ENCODE measurements around the gene HSPB1. TPM values are rescaled to one million over a fixed set of nuclear protein-coding genes. Genes with fewer than 3 reads are reported as not detected.

The HSPB1 gene
- total RNA-seq, 1 donor from 2014 or later: 118 TPM

DNA sequence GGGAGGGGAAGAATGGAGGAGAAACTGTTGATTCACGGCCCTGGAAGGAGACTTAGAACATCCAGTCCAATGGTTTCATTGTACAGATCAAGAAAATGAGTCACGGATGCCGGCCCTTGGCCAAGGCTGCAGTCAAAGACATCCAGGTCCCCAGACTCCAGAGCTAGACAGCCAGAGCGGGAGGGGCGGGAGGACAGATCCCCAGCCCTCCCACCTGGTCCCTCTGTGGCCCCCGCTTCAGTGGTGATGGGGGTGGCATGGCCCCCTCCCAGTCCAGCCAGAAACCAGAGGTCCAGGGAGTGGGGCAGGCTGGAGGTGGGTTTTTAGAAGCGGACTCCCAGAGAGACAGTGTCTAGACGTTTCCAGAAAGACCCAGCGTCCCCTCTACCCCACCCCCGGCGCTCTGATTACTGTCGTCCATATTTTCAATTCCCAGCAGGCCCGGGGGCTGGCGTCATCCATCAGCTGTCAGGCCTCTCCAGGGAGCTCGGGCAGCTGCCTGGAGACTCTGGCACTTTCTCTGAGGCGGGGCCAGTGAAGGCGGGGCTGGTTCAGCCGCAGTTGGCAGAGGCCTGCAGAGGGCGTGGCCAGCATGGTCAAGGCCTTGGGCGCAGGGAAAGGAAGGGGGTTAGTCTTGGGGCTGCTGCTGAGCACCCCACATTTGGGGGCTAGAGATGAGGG, 8.0 kb upstream of the HSPB1 start:
- H3K27ac Mint-ChIP-seq: no peak overlapping the region
- peaks cover 13% of the 10 kb centered on the region for H3K27me3 Mint-ChIP-seq
- DNase-seq (ENCODE audit: low spot score, unreplicated experiment): no peak
- no peaks in the 10 kb centered on the region for H3K9me3 Mint-ChIP-seq (ENCODE audit: low read depth)
- H3K4me3 Mint-ChIP-seq (ENCODE audit: low read depth): no peak overlapping the region
- no peaks in the 10 kb centered on the region for H3K36me3 Mint-ChIP-seq (ENCODE audit: insufficient read depth)
- TF ChIP-seq, protein P1, sequence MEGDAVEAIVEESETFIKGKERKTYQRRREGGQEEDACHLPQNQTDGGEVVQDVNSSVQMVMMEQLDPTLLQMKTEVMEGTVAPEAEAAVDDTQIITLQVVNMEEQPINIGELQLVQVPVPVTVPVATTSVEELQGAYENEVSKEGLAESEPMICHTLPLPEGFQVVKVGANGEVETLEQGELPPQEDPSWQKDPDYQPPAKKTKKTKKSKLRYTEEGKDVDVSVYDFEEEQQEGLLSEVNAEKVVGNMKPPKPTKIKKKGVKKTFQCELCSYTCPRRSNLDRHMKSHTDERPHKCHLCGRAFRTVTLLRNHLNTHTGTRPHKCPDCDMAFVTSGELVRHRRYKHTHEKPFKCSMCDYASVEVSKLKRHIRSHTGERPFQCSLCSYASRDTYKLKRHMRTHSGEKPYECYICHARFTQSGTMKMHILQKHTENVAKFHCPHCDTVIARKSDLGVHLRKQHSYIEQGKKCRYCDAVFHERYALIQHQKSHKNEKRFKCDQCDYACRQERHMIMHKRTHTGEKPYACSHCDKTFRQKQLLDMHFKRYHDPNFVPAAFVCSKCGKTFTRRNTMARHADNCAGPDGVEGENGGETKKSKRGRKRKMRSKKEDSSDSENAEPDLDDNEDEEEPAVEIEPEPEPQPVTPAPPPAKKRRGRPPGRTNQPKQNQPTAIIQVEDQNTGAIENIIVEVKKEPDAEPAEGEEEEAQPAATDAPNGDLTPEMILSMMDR (IDR thresholded peaks at IDR 0.05; ENCODE audit: unreplicated experiment): no peak
- H3K4me1 Mint-ChIP-seq (ENCODE audit: low read depth): peaks cover 22% of the 10 kb centered on the region

DNA sequence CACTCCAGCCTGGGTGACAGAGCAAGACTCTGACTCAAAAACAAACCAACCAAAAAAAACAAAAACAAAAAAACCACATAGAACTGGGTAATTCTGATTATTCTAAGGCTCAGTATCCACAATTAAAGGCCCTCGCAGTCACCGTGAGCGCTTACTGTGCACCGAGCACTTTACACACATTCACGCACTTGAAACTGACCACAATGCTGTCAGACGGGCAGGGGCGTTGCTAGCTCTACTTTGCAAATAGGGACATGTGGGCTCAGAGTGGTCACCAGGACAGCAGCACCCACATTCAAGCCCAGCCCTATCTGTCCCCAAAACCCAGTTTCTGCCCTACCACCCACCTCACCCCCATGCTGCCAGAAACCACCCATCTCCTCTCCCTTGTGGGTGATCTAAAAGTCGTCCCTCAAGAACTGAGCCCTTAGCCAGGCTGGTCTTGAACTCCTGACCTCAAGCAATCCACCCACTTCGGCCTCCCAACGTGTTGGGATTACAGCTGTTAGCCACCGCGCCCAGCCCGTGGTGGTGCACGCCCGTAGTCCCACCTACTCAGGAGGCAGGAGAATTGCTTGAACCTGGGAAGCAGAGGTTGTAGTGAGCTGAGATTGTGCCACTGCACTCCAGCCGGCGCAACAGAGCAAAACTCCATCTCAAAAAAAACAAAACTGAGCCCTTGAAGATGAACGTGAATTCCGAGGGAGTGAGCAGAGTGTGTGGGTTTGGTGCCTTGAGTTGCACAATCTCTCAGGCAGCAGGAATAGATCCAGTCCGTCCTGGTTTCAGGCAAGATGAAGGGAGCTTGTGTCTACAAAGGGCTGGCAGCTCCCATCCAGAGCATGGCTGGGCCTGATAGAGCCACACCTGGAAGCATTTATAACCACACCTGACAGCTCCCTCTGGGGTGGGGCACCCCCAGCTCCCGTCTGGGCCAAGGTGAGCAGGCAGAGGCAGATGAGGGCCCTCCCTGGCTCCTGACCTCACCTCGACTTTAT, 5.4 kb upstream of the HSPB1 start:
- TF ChIP-seq, protein P1 (IDR thresholded peaks at IDR 0.05; ENCODE audit: unreplicated experiment): no peak
- Mint-ChIP-seq H3K36me3 (ENCODE audit: insufficient read depth) (no peaks in the 10 kb centered on the region), H3K4me3 (ENCODE audit: low read depth) (no peak overlapping the region), H3K9me3 (ENCODE audit: low read depth) (no peaks in the 10 kb centered on the region), H3K4me1 (ENCODE audit: low read depth) (peaks cover 12% of the 10 kb centered on the region), H3K27ac (peak overlapping the region; percentile 81), H3K27me3 (peaks cover 4% of the 10 kb centered on the region)
- no peak for DNase-seq (ENCODE audit: low spot score, unreplicated experiment)

GRCh38 chr7:76300166-76300731, 2.2 kb upstream of the HSPB1 start:
- no peaks in the 10 kb centered on the region for H3K9me3 Mint-ChIP-seq (ENCODE audit: low read depth)
- H3K27me3 Mint-ChIP-seq: peaks cover 4% of the 10 kb centered on the region
- no peak overlapping the region for H3K4me3 Mint-ChIP-seq (ENCODE audit: low read depth)
- no peaks in the 10 kb centered on the region for H3K36me3 Mint-ChIP-seq (ENCODE audit: insufficient read depth)
- no peak for DNase-seq (ENCODE audit: low spot score, unreplicated experiment)
- H3K27ac Mint-ChIP-seq: no peak overlapping the region
- TF ChIP-seq, protein P1 (IDR thresholded peaks at IDR 0.05; ENCODE audit: unreplicated experiment): no peak
- H3K4me1 Mint-ChIP-seq (ENCODE audit: low read depth): peaks cover 19% of the 10 kb centered on the region

DNA sequence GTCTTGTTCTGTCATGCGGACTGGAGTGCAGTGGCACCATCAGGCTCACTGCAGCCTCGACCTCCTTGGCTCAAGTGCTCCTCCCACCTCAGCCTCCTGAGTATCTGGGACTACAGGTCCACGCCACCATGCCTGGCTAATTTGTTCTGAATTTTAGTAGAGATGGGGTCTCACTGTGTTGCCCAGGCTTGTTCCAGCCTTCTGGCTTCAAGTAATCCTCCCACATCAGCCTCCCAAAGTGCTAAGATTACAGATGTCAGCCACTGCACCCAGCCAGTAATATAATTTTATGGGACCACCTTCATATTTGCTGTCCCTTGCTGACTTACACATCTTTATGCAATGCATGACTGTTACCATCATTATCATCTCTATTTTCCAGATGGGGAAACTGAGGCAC, 1.5 kb upstream of the HSPB1 start:
- Mint-ChIP-seq H3K4me1 (ENCODE audit: low read depth) (peaks cover 19% of the 10 kb centered on the region), H3K27ac (no peak overlapping the region), H3K4me3 (ENCODE audit: low read depth) (no peak overlapping the region), H3K27me3 (peaks cover 4% of the 10 kb centered on the region), H3K36me3 (ENCODE audit: insufficient read depth) (no peaks in the 10 kb centered on the region), H3K9me3 (ENCODE audit: low read depth) (no peaks in the 10 kb centered on the region)
- no peak for DNase-seq (ENCODE audit: low spot score, unreplicated experiment)
- TF ChIP-seq, protein P1 (IDR thresholded peaks at IDR 0.05; ENCODE audit: unreplicated experiment): no peak
